ENCODE measurements around the gene TSPO. TPM values are rescaled to one million over a fixed set of nuclear protein-coding genes. Genes with fewer than 3 reads are reported as not detected.

Gene TSPO
- total and polyA plus RNA-seq, 4 experiments from 2014 or later, result 66.9 to 548 (median 211) TPM

GRCh38 chr22:43212434-43212952, 61.1 kb downstream of the TSPO start:
- Histone ChIP-seq H3K4me1 (ENCODE audit: insufficient read depth, low read length) (no peaks in the 10 kb centered on the region), H3K36me3 (ENCODE audit: insufficient read depth, low read length) (no peaks in the 10 kb centered on the region), H3K9me3 (ENCODE audit: control insufficient read depth in 1 of 2, low read length in 2 of 2) (no peaks in the 10 kb centered on the region), H3K4me3 (ENCODE audit: low read length in 2 of 2) (no peak overlapping the region), H3K27ac (ENCODE audit: low read depth, low read length) (no peak overlapping the region), H3K27me3 (ENCODE audit: insufficient read depth, low read length) (no peaks in the 10 kb centered on the region)
- ChIA-PET POLR2A (ENCODE audit: partially characterized antibody) (no interaction called here), CTCF (ENCODE audit: partially characterized antibody) (no interaction called here)
- no peak for DNase-seq
- intact Hi-C loops (cut with micrococcal nuclease), result no loop called here
- no peaks in the 10 kb centered on the region for H3K9me3 Mint-ChIP-seq
- H3K4me3 Mint-ChIP-seq, result no peak overlapping the region
- no peaks in the 10 kb centered on the region for H3K27me3 Mint-ChIP-seq
- no peaks in the 10 kb centered on the region for H3K4me1 Mint-ChIP-seq
- H3K36me3 Mint-ChIP-seq, result no peaks in the 10 kb centered on the region
- H3K27ac Mint-ChIP-seq, result no peak overlapping the region

Other genes starting within 250 kb of the TSPO start
- gene PACSIN2, start 136.4 kb upstream of the TSPO start, total RNA-seq, result 10 to 100 TPM; 54.5 to 55.0 TPM
- 10 to 100 TPM; 24.6 to 35.9 TPM for gene PACSIN2, start 136.4 kb upstream of the TSPO start, polyA plus RNA-seq
- 1 to 10 TPM; 6.4 to 7.8 TPM for gene TTLL1, start 62.2 kb upstream of the TSPO start, total RNA-seq
- gene TTLL1, start 62.2 kb upstream of the TSPO start, polyA plus RNA-seq, result 10 to 100 TPM; 10.1 to 15.6 TPM
- gene BIK, start 40.8 kb upstream of the TSPO start, total RNA-seq, result 1 to 10 TPM; 2.5 to 2.7 TPM
- 1 to 10 TPM; 8.5 to 8.8 TPM for gene BIK, start 40.8 kb upstream of the TSPO start, polyA plus RNA-seq
- 1 to 10 TPM; 7.9 to 9.0 TPM for gene MCAT, start 8.2 kb upstream of the TSPO start, total RNA-seq
- gene MCAT, start 8.2 kb upstream of the TSPO start, polyA plus RNA-seq, result 10 to 100 TPM in 1 of 2 donors, 1 to 10 TPM in 1; 5.7 to 13.1 TPM
- 10 to 100 TPM; 28.5 to 29.6 TPM for gene TTLL12, start 35.6 kb downstream of the TSPO start, total RNA-seq
- gene TTLL12, start 35.6 kb downstream of the TSPO start, polyA plus RNA-seq, result 10 to 100 TPM; 20.8 to 28.6 TPM
- gene SCUBE1, start 191.8 kb downstream of the TSPO start, total RNA-seq, result not detected
- gene SCUBE1, start 191.8 kb downstream of the TSPO start, polyA plus RNA-seq, result not detected